ENCODE measurements around the gene ZNF678. TPM values are rescaled to one million over a fixed set of nuclear protein-coding genes. Genes with fewer than 3 reads are reported as not detected.

Gene ZNF678
- total and polyA plus RNA-seq, 2 of the 8 experiments (the other 6 are each of a cell fraction or from before 2014, with no cell fraction given) = 6.9 to 28.3 TPM

- TF ChIP-seq CHD7 (IDR thresholded peaks at IDR 0.05; ENCODE audit: insufficient replicate concordance, low read length) (no peak), JUND (IDR thresholded peaks at IDR 0.05; ENCODE audit: low read length) (no peak), GTF2F1 (IDR thresholded peaks at IDR 0.05; ENCODE audit: borderline replicate concordance, low read depth, low read length) (no peak), SAP30 (IDR thresholded peaks at IDR 0.05; ENCODE audit: insufficient read depth, insufficient replicate concordance, low read length) (no peak), CREB1 (IDR thresholded peaks at IDR 0.05) (no peak), ASH2L (IDR thresholded peaks at IDR 0.05; ENCODE audit: low read length) (no peak), KDM1A (IDR thresholded peaks at IDR 0.05; ENCODE audit: borderline replicate concordance, low read length) (no peak), PHF8 (conservative IDR thresholded peaks at IDR 0.05; ENCODE audit: low read depth, low read length) (no peak), EZH2 (IDR thresholded peaks at IDR 0.05; ENCODE audit: low read depth, low read length, severe bottlenecking) (no peak)
Measured at GRCh38 chr1:227583354-227583753, 20.0 kb downstream of the ZNF678 start (continued).

All from H1 (cell line).